Hematopoietic multipotent progenitor cell treated with erythropoietin and hydrocortisone succinate and interleukin-3 and kit ligand, for 6 days (in vitro differentiated cells): ENCODE results near the gene TMEM8B.

Source experiments
- DNase-seq: peaks from one replicate; pipeline ENCODE4 v3.0.0-alpha.2; 2015

TMEM8B gene

GRCh38 chr9:35842020-35842745 is 13.2 kb downstream of the TMEM8B start:
- DNase-seq, result no peak

DNA sequence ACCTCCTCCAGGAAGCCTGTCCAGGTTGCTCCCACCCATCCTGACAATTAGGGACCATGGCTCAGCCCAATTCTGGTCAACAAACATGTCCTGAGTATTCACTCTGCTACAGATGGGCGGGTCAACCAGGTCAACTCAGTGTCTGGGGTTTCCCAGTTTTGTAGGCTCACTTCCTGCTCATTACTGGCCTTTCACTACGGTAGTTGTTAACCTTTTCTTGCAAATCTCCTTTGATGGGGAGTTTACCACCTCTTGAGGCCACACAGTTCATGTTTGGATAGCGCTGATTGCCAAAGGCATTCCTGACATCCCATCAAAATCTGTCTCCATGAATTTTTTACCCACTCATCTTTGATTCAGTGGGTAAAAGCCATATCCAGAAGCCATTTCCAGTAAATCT is 13.8 kb downstream of the TMEM8B start:
- DNase-seq, result no peak

GRCh38 chr9:35844628-35845270 is 15.7 kb downstream of the TMEM8B start:
- peak; percentile 84 for DNase-seq

DNA sequence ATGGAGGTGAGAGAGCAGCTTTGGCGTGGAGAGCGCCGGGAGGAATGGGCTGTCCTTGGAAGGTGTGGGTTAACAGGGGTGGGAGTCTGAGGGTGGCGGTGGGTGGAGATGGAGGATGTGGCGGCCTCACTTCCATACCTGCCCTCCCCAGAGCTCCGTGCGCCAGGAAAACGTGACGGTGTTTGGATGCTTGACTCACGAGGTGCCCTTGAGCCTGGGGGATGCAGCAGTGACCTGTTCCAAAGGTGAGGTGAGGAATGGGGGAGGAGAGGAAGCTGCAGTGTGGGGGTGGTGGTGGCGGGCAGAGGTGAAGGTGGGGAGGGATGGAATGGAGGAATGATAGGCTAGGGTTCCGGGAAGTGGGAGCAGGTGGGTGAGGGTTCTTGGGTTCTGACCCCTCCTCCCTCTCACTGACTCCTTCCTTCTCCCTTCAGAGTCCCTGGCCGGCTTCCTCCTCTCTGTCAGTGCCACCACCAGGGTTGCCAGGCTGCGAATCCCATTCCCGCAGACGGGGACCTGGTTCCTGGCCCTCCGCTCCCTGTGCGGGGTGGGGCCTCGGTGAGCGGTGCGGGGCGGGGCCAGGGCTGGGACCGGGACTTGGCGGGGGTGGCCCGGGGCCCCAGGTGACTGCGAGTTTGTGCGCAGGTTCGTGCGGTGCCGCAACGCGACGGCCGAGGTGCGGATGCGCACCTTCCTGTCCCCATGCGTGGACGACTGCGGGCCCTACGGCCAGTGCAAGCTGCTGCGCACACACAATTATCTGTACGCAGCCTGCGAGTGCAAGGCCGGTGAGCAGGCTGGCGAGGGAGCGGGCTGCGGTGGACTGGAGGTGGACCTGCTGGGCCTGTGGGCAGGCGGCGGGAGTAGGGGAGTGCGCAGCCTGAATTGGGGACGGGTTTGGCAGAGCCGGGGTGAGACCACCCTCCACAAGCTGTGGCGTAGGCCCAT is 17.1 kb downstream of the TMEM8B start:
- no peak for DNase-seq

GRCh38 chr9:35847792-35848572 is 19.0 kb downstream of the TMEM8B start:
- no peak for DNase-seq

DNA sequence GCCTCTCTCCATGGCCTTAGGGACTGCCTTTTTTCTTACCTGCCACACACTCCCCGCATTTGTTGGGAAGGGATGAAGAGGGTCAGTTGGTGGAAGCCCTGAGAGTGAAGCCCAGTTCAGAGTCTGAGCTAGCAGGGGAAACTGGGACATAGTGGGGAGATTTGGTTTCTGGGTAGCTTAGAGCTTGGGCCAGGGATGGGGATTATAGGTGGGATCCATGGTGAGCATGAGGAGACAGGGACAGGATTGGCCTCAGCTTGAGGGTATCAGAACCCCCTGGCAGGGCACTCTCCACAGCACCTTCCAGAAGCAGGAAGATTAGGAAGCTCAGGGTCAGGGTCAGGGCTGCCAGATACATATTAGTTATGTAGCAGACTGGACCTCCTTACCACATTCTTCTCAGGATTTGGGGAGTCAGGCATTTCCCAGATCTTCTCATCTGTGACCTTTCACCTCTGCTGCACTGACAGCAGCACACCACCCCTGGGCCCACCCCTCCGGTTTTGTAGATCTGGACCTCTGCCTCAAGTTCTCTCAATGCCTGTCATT is 23.3 kb downstream of the TMEM8B start:
- no peak for DNase-seq

- DNase-seq, result no peak
Observed at GRCh38 chr9:35852876-35853865, 24.1 kb downstream of the TMEM8B start.

DNA sequence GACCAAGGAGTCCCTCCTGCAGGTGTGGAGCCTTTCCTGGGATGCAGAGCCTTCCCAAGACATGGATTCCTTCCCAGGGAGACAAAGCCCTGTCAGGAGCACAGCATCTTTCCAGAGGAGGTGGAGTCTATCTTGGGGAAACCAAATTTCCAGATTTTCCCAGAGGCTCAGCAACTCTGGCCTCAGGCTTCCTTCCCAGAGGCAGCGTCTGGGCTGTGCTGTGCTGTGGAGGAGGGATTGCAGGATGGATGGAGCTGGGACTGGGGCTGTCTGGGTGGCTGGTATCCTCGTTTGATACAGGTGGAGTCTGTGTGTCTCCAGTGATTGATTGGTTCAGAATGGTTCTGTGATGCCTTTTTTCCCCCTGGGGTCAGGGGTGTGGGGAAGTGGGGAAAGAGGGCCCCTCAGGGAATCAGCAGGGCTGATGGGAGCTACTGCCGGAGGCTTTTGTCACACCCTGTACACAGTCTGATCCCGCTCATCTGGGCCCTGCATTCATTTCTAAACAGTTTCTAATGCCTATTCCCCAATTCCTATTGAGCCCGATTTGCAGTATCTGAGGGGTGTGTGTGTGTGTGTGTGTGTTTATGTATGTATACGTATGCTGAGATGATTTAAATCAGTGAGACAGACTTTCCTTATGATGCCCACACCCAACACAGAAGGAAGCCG is 25.2 kb downstream of the TMEM8B start:
- no peak for DNase-seq

DNA sequence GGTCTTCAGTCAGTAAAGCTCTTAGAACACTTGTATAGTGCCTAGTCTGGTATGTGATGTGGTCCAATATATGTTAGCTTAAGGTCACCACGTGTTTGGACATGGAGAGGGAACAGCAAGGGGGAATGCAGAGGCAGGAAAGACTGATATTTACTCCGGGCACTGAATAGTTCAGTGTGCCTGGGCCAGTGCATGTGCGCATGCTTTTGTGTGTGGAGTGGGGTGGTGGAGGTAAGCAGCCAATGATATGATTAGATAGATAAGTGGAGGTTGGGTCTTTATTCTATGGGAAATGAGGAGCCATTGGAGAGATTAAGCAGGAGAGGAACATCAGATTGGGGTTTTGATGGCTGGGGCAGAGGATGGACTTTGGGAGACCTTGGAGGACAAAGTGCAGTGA is 27.2 kb downstream of the TMEM8B start:
- DNase-seq, result no peak

DNA sequence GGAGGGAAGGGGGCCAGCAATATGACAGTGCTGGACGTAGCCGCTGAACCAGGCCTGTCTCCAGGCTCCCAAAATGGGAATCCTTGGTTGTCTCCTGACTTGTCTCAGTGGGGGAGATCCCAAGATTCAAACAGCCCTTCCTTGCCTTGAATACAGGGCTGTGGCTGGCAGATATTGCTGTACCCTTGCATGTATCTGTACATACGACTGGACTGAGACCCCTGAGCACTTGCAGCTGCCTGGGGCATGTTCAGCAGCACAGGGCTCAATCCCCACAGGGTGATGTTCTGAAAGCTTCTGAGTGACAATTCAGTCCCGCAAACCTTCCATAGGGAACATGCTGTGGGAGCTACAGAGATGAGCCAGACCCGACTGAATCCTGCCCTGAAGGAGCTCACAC is 27.9 kb downstream of the TMEM8B start:
- no peak for DNase-seq

- no peak for DNase-seq
Observed at GRCh38 chr9:35858458-35858857, 29.4 kb downstream of the TMEM8B start.

DNA sequence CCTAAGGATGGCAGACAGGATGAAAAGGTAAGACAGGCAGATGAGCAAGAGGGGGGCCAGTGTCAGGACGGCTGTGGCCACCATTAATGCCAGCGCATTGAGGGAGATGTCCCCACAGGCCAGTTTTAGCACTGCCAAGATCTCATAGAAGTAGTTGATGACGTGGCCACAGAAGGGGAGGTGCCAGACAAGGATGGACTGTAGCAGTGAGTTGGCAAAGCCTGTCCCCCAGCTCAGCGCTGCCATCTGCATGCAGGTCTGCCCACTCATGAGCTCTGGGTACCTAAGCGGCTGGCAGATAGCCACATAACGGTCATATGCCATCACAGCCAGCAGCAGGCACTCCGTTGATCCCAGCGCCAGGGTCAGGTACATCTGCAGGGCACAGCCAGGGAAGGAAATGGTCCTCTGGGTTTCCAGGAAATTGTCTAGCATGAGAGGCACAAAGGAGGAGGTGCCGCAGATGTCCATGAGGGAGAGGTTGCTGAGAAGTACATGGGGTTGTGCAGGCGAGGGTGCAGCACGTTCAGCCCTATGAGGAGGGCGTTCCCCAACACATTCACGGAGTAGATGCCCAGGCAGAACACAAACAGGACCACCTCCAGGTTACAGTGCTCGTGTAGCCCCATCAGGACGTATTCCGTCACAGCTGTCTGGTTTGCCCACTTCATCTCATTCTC is 30.4 kb downstream of the TMEM8B start:
- DNase-seq, result peak; percentile 57

- no peak for DNase-seq
Observed at GRCh38 chr9:35859990-35860339, 30.9 kb downstream of the TMEM8B start.

- DNase-seq, result no peak
Observed at GRCh38 chr9:35861161-35861897, 32.3 kb downstream of the TMEM8B start.

DNA sequence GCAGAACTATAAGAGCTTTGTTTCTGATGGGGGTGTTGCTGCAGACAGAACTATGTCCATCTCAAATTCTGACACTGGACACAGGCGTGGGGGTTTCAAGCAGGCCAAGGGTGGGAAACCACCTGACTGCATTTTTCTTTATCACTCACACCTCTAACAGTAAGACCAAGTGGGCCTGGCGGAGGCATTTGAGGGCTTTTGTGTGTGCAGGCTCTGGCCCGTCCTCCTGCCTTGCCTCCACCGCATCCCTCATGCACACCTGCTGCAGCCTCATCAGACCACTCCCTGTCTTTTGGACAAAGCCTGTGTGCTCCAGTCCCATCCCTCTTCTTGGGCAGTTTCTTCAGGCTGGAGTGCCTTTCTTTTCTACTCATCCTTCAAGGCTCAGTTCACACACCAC is 33.3 kb downstream of the TMEM8B start:
- DNase-seq, result no peak

DNA sequence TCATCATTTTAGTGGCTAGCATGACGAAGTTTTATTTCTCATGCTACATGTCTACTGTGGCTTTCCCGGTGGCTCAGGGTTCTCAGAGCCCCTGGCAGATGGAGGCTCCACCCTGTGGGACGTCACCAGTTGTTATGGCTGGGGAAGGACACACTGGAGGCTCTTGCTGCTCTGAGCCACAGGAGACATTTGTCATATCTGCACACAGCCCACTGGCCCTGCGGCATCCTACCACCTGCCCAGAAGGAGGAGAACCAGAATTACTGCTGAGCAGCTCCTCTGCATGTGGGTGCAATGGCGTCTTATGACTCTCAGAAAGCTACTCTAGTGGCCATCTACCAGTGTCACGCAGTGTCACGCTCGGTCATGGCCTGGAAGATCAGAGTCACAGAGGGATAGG is 34.6 kb downstream of the TMEM8B start:
- DNase-seq, result no peak

DNA sequence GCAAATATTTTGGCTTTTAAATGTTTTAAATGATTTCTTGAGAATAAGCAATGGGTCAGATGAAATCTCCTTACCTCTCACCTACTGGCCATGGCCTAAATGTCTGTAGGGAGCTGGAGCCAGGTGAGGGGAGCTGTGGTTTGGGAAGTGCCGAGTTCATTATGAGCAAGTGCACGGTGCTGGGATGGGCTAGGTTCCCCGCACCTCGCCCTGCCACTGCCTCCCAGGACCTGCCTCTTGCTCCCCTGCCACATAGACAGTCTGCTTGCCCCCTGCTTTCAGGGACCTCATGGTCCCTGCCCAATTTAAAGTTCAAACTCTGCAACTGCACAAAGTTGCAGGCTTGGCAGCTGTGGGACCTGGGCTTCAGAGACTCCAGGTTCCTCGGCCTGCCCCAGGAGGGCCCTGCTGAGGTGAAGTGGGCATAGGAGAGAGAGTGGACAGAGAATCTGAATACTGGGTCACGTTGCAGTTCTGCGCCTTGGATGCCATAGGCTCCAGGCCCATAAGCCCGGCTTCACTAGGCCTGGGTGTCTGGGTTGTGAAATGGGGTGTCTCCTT is 35.7 kb downstream of the TMEM8B start:
- DNase-seq, result no peak

GRCh38 chr9:35867538-35867937 is 38.5 kb downstream of the TMEM8B start:
- no peak for DNase-seq

- DNase-seq, result no peak
Observed at GRCh38 chr9:35868933-35869332, 39.9 kb downstream of the TMEM8B start.
